ENCODE data around the gene FBXO24.

FBXO24 gene

DNA sequence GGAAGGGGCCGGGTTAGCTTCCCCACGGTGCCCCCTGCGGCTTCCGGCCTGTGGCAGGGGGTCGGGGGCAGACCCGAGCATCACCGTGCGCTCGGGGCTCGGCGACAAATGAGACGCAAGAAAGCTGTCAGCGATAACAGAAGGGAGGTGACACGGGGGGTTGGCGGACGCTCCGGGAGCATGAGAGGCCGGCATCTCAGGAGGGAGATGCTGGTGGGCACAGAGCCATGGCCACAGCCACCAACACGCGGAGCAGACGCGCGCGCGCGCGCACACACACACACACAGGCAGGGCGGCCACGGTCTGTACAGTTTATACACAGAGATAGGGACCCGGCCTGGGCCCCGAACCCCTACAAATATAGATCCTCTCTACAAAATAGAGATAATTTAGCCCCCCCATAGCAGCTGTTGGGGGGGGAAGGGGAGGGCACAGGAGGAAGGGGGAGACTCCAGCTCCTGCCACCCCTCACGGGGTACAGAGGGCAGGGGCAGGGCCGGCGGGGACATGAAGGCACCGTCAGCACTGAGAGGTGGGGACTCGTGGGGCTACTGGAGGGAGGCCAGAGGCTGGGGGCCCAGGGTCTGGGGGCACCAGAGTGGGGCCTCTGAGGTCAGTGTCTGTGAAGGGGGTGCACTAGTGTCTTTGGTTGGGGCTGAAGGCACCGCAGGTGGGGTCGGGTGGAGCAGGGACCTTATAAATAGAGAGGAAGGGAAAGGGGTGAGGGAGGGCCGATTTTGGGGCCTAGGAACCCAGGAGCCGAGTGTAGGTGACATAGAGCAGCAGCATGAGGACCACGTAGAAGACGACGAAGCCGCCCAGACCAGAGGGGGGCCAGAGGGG, 11.5 kb upstream of the FBXO24 start:
- DNase-seq (ENCODE audit: low read depth): no peak

GRCh38 chr7:100575206-100575631, 10.9 kb upstream of the FBXO24 start:
- DNase-seq (ENCODE audit: low read depth): no peak

DNA sequence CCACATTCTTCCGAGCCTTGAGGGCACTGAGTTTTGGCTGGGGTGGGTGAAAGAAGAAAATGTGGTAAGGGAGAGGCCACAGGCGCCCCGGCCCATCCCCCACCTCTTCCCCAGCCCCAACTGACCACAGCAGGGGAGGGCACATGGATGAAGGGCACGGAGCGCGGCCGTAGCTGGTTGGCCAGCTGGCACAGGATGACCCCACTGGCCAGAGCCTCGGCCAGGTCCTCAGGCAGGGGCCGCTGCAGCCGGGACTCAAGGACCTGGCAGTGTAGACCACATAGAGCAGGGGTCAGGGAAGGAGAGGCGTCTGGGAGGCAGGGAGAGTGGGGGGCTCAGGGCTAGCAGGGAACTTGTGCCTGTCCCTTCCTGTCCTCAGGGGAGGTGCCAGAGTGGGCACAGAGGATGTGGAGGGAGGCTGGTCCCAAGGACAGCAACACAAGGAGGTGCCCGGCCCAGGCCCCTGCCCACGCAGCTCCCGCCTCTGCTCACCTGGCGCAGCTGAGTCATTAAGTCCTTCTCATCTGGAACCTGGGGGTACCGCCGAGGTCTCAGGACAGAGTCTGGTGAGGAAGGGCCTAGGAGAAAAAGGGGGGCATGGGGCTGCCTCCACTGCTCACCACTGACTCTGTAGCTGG, 10.3 kb upstream of the FBXO24 start:
- no peak for DNase-seq (ENCODE audit: low read depth)

- no peak for DNase-seq (ENCODE audit: low read depth)
These were observed 9.6 kb upstream of the FBXO24 start for GRCh38 chr7:100576384-100576993.

DNA sequence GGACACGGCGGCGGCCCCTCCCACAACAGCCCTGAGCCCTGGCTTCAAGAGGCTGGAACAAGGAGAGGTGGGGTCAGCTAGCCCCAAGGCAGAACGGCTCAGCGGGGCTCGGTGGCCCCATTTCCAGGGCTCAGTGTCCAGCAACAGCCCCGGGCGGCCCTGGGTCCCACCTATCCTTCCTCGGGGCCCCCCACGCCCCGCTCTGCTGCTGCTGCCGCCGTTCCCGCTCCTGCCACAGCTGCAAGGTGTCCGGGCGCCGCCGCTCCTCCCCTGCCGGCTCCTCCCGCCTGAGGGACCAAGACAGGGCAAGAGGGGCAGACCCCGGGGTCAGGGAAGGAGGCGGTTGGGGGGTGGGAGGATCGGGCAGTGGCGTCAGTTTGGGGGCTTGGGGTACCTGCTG, 9.0 kb upstream of the FBXO24 start:
- DNase-seq (ENCODE audit: low read depth): no peak

GRCh38 chr7:100577507-100577906, 8.6 kb upstream of the FBXO24 start:
- no peak for DNase-seq (ENCODE audit: low read depth)

GRCh38 chr7:100578246-100579183, 7.6 kb upstream of the FBXO24 start:
- DNase-seq (ENCODE audit: low read depth): no peak

DNA sequence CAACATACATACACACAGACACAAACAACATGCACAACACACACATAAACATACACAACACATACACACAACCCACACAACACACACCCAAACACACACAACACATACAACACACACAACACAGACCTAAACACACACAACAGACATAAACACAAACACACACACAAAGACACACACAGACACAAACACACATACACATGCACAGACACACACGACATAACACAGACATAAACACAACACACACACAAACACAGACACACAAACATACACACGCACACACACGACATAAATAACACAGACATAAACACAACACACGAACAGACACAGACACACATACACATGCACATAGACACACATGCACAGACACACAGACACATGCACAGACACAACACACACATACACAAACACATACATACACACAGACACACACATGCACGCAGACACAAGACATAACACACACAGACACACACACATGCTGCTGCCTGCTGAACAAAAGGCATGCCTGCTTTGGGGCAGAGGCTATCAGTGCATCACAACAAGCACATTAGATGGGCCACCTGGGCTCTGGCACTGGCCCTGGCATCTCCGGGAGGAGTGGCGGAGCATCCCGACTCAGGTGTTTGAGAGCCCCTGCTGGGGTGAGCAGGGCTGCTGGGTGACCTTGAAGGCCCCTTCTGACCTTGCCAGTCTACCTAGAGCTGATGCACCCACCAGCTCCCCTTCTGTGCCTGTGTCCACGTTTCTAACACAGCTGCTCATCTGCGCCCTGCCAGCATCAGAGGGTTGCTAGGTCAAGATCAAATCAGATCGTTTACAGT, 5.5 kb upstream of the FBXO24 start:
- no peak for DNase-seq (ENCODE audit: low read depth)

DNA sequence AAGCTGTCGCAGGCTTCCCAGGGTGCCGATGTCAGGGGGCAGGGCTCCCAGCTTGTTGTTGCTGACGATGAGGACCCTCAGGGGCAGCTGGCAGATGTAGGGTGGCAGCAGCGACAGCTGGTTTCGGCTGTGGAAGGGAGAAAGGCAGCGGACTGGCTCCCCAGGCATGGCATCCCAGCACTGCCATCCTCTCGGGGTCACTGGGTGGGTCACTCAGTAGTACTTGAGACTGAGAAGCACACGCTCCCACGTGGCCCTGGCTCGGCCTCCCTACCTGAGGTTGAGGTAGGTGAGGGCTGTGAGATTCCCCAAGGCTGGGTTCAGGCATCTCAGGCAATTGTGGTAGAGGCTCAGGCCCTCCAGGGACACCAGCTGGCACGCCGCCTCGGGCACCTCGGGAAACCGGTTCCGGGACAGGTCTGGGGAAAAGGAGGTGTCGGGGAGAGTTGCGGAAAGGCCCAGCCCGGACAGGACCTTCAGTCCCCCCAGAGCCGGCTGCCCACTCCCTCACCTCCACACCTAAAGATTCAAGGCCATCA, 4.0 kb upstream of the FBXO24 start:
- no peak for DNase-seq (ENCODE audit: low read depth)

DNA sequence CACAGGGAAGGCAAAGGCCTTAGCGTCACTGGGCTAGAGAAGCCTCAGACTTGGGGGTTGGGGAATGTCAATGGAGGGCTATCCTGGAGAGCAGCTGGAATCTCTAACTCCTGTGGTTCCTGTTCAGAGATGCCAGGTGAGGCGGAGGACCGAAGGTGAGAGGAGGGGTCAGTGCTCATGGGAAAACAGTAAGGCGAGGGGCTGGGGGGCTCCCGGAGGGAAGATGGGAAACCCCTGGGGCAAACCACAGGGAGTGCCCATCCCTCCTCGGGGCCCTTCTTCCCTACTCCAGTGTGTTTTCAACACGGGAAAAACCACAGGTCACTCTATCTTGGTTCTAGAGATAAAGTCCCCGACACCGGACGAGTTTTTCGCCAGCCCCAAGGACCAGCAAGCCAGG, 3.5 kb upstream of the FBXO24 start:
- no peak for DNase-seq (ENCODE audit: low read depth)

DNA sequence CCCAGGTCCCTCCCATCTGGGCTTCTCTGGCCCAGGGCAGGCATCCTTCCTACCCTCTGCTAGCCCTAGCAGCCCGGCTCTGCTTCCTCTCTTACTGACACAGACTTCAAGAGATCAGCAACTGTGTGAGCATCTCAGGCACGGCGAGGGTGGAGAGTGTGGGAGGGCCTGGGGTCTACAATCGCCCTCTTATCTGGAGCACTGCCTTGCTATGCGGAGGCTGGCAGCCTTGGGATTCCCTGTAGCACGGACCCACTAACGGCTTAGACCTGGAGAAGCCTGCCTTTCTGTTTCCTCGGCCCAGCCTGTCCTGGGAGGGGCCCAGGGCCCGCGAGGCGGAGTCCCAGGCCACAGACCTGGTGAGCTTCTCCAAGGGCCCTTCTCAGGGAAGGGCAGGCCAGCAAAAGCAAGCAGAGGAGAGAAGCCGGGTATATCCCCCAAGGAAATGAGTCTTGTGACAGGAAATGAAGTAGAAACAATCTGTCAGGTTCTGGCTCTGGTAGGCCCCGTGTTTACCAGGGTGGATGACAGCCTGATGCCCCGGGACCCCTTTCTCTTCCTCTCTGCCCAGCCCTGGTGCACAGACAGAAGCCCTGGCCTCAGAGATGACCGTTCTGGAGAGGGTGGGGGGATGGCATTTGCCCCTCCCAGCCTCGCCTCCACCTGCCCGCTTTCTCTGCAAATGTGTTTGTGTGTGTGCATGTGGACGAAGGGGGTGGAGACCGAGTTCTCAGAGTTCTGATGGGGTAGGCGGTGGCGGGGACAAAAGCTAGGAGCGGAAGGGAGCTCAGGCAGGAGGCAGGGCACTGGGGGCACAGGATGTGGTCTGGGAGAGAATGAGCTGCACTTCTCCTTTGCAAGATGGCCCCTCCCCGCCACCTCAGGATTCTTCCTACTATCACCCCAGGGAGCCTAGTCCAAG, 2.7 kb upstream of the FBXO24 start:
- DNase-seq (ENCODE audit: low read depth): peak; percentile 29

GRCh38 chr7:100584054-100584682, 2.0 kb upstream of the FBXO24 start:
- DNase-seq (ENCODE audit: low read depth): no peak

DNA sequence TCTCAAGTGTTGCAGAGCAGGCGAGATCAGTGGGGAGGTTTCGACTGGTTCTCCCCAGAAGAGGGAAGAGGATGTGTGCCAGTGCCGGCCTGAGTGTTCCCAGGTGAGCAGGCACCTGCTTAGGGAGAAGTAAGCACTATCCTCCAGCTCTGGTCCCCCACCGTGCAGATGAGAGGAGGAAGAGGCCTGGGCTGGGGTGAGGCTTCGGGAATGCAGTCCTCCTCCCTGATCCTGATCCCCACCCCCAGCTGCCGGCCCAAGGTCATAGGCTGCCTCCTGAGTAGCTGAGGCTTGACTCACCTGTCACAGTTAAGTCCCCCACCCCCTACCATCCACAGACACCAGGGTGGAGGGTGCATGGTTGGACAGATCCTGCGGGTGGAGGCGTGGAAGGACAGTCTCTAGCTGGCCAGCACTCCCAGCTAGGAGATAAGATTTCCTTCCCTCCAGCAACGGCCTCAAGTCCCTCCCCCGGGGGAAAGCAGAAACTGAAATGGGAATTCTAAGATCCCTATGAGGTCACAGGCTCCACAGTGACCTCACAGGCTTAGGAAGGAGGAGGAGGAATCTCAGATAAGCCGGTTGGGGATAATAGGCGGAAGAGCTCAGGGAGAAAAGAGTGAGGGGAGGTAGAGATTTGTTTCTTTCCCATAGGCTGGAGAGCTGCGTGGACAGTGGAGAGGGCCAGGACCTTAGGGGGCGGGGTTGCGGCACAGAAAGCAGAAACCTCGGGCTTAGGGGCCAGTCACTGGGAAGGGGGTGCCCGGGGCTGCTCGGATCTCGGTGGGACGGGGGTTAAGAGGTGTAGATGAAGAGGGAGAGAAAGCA, 1.2 kb upstream of the FBXO24 start:
- no peak for DNase-seq (ENCODE audit: low read depth)

DNA sequence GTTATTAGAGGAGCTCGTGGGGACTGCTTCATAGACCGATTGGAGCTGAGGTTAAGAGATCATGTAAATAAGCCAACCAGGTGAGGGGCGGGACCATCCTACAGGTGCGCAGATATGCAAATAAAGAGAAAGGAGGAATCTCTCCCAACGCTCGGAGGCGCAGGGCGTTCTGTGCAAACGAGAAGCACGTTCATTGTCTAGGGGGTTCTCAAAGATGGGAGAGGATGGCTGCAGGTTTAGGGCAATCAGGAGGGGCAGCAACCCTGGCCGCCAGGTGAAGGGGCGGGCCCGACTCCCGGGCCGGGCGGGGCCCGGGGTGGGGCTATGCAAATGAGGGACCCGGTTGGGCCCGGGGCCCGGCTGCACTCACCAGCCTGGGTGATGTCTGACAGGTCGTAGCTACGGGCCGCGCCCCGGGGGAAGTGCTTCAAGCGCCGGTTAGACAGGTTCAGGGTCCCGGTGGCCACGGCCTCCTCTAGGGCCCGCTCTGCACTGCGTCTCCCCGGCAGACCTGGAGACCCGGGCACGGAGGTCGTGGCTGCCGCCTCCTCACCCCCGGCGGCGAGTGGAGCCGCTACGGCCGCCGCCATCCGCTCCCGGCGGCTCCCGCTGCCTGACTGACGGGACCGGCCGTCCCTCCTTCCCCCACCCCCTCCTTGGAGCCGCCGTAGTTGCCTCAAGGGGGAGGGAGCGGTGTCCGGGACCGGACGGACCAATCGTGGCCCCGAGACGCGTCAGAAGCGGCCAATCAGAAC, 440 bp upstream of the FBXO24 start, which contains the start of gene LRCH4:
TSS of gene LRCH4 (minus strand) at position 619 of the 755 bp plus-strand sequence. CDS start at position 590, 29 bp downstream.
- peak; percentile 33 for DNase-seq (ENCODE audit: low read depth)

GRCh38 chr7:100588438-100588837, 2.3 kb downstream of the FBXO24 start:
- DNase-seq (ENCODE audit: low read depth): no peak

- DNase-seq (ENCODE audit: low read depth): no peak
These were observed 3.3 kb downstream of the FBXO24 start for GRCh38 chr7:100589341-100589947.
